MCF 10A (cell line): ENCODE measurements around the gene PRM2. TPM values are rescaled to one million over a fixed set of nuclear protein-coding genes. Genes with fewer than 3 reads are reported as not detected.

ENCODE experiments used
- BruUV-seq: library from RNA; stranded (reverse); fragments of 400-500 nt; replicated peaks from 2 replicates; lab custom pipeline; 2021; lab: Mats Ljungman, UMichigan
- CTCF ChIA-PET: fragments of 300-600 bp; sonication (Branson Sonifier 250); formaldehyde crosslinking; extraction: SDS; loops from one replicate; lab custom pipeline; 2021; ENCODE audit warnings: antibody characterized with exemption, inconsistent platforms; lab: Yijun Ruan, JAX
- POLR2A ChIA-PET: fragments of 300-600, 350-650 bp; sonication (Branson Sonifier 250); formaldehyde crosslinking; extraction: SDS; loops from one replicate; lab custom pipeline; 2020; ENCODE audit warnings: antibody characterized with exemption, inconsistent platforms; lab: Yijun Ruan, JAX
- DNase-seq: peaks from one replicate; pipeline ENCODE4 v3.0.0-alpha.2; 2018; ENCODE audit not compliant: unreplicated experiment
- H3K27ac Mint-ChIP-seq: one replicate; pipeline ENCODE4 v1.8.0; 2022; ENCODE audit warnings: mild to moderate bottlenecking, low read depth, mixed read lengths; ENCODE audit not compliant: unreplicated experiment
- H3K27me3 Mint-ChIP-seq: one replicate; pipeline ENCODE4 v1.8.0; 2022; ENCODE audit warnings: mixed read lengths; ENCODE audit not compliant: insufficient read depth, unreplicated experiment
- H3K36me3 Mint-ChIP-seq: one replicate; pipeline ENCODE4 v1.8.0; 2022; ENCODE audit warnings: mild to moderate bottlenecking, moderate library complexity, mixed read lengths; ENCODE audit not compliant: insufficient read depth, unreplicated experiment
- H3K4me1 Mint-ChIP-seq: one replicate; pipeline ENCODE4 v1.8.0; 2022; ENCODE audit warnings: mixed read lengths; ENCODE audit not compliant: insufficient read depth, unreplicated experiment
- H3K4me3 Mint-ChIP-seq: one replicate; pipeline ENCODE4 v1.8.0; 2022; ENCODE audit warnings: mild to moderate bottlenecking, moderate library complexity, mixed read lengths; ENCODE audit not compliant: unreplicated experiment
- H3K9me3 Mint-ChIP-seq: one replicate; pipeline ENCODE4 v1.8.0; 2022; ENCODE audit warnings: mixed read lengths; ENCODE audit not compliant: unreplicated experiment
- intact Hi-C: fragments of 100-400 bp; cut with micrococcal nuclease; formaldehyde crosslinking; loops from 2 replicates; pipeline ENCODE4 v1.14.1; 2022
- total RNA-seq: library from RNA; stranded (reverse); gene quantifications from 2 replicates; pipeline ENCODE4 v1.2.3, GENCODE V29; 2022
- TF ChIP-seq, protein P1 (sequence below): fragments of 200-600 bp; IDR thresholded peaks from one replicate; pipeline ENCODE4 v1.8.0; 2022; ENCODE audit warnings: antibody characterized with exemption, mild to moderate bottlenecking; ENCODE audit not compliant: unreplicated experiment

PRM2 gene
- total RNA-seq, 1 experiment from 2014 or later = not detected

DNA sequence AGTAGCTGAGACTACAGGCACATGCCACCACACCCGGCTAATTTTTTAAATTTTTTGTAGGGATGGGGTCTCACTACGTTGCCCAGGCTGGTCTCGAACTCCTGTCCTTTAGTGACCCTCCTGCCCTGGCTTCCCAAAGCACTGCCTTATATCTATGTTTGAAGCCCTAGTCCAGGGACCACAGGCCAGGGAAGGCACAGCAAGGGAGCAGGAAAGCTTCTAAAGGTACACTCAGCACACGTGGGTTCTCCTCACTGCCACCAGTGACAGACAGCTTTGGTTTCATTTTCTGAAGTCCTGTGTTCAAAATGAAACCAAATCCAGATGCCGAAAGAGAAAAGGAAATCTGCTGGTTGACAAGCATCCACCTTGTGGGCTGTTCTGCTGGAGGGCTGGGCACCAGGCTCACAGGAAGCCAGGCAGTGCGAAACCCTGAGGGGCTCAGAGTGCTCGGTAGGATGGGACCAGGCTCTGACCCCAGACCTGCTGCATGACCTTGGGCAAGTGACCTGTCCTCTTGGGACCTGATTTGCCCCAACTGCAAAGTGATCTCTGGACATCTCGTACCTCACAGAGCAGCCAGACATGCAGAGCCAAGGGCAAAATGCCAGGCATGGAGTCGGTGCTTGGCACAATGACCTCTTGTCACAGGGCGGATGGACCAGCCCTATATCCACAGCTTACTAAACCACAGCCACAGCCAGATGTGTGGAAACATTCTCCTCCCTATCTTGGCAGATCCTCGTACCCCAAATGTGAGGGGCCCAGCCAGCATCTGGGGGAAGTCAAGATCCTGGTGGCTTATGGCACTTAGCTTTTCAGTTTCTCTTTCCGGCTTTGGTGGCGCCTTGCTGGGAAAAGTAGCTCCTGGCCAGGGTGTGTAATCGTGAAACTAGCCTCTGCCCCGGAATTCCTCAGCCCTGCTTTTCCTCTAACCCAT is 17.5 kb downstream of the PRM2 start:
- no TSS peak for BruUV-seq
- Mint-ChIP-seq H3K9me3 (no peaks in the 10 kb centered on the region), H3K4me1 (peaks cover 2% of the 10 kb centered on the region), H3K4me3 (no peak overlapping the region), H3K27me3 (no peaks in the 10 kb centered on the region), H3K27ac (no peak overlapping the region), H3K36me3 (peaks cover 5% of the 10 kb centered on the region)
- intact Hi-C loops = loop anchor here (5.0 to 10.0 kb wide), 4 partner anchors 57 to 157 kb away; no protein-coding TSS in a partner anchor
- TF ChIP-seq, protein P1, sequence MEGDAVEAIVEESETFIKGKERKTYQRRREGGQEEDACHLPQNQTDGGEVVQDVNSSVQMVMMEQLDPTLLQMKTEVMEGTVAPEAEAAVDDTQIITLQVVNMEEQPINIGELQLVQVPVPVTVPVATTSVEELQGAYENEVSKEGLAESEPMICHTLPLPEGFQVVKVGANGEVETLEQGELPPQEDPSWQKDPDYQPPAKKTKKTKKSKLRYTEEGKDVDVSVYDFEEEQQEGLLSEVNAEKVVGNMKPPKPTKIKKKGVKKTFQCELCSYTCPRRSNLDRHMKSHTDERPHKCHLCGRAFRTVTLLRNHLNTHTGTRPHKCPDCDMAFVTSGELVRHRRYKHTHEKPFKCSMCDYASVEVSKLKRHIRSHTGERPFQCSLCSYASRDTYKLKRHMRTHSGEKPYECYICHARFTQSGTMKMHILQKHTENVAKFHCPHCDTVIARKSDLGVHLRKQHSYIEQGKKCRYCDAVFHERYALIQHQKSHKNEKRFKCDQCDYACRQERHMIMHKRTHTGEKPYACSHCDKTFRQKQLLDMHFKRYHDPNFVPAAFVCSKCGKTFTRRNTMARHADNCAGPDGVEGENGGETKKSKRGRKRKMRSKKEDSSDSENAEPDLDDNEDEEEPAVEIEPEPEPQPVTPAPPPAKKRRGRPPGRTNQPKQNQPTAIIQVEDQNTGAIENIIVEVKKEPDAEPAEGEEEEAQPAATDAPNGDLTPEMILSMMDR = no peak
- no peak for DNase-seq
- CTCF ChIA-PET = interaction anchor here (0.7 to 11.0 kb wide), 10 partner anchors 10 to 291 kb away, joined by 3 to 342 read pairs (median 3); partner anchors contain the start of gene TNP2
- POLR2A ChIA-PET = interaction anchor here (0.7 to 3.2 kb wide), 2 partner anchors 119 to 267 kb away, joined by 3 to 12 read pairs; no protein-coding TSS in a partner anchor

DNA sequence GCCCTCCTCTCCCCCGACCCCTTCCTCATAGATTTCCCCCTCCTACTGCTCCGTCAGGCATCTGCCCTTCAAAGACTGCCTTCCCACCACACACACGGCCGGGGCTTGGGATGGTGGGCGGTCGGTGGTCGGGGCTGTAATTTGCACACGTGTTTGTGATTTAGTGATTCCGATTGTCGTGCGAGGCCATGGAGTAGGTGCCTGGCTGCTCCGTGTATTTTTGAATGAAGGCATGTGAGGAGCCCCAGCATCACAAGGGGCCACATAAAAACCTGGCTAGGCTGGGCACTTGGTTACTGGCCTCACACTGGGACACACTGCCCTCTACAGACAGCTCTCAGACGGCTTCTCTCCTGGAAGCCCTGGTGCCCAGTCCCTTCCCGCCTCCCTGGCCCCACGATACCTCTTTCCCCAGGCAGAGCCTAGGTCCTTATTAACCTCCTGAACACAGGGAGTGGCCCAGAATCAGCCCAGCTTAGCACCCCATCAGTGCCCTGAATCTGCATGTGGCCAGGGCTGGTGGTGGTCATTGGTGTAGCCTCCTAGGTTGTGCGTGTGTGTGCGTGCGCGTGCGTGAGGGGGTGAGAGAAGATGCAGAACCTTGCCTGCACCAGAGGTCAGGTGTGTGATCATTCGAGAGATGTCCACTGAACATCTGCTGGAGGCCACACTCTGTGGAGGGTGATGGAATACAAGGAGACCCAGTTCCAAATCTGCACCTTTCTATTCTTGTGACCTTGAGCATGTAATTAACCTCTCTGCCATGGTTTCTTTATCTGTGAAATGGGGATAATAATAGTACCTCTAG is 18.9 kb downstream of the PRM2 start:
- Mint-ChIP-seq H3K36me3 (peaks cover 16% of the 10 kb centered on the region), H3K9me3 (no peaks in the 10 kb centered on the region), H3K27ac (peak overlapping the region; percentile 98), H3K27me3 (no peaks in the 10 kb centered on the region), H3K4me3 (peak overlapping the region; percentile 97), H3K4me1 (peaks cover 8% of the 10 kb centered on the region)
- BruUV-seq = no TSS peak
- TF ChIP-seq, protein P1 = peak; percentile 81
- ChIA-PET CTCF (interaction anchor here (0.6 to 11.0 kb wide), 29 partner anchors 9 to 1204 kb away, joined by 3 to 342 read pairs (median 4); partner anchors contain the start of gene TNP2), POLR2A (interaction anchor here (0.6 to 3.2 kb wide), 16 partner anchors 11 to 550 kb away, joined by 3 to 26 read pairs (median 6); partner anchors contain the start of gene TNP2)
- intact Hi-C loops = loop anchor here (1.0 to 10.0 kb wide), 6 partner anchors 55 to 286 kb away; no protein-coding TSS in a partner anchor
- peak; percentile 85 for DNase-seq

- CTCF ChIA-PET = interaction anchor here (0.6 to 11.0 kb wide), 26 partner anchors 8 to 1205 kb away, joined by 3 to 342 read pairs (median 5); no protein-coding TSS in a partner anchor
- no TSS peak for BruUV-seq
- no peaks in the 10 kb centered on the region for H3K9me3 Mint-ChIP-seq
- POLR2A ChIA-PET = interaction anchor here (0.6 to 3.2 kb wide), 22 partner anchors 12 to 551 kb away, joined by 3 to 26 read pairs (median 5); partner anchors contain the start of genes CLEC16A and TNP2
- DNase-seq = peak; percentile 46
- peaks cover 16% of the 10 kb centered on the region for H3K36me3 Mint-ChIP-seq
- peak overlapping the region; percentile 98 for H3K27ac Mint-ChIP-seq
- intact Hi-C loops = loop anchor here (1.0 to 10.0 kb wide), 6 partner anchors 54 to 285 kb away; no protein-coding TSS in a partner anchor
- TF ChIP-seq, protein P1 = no peak
- H3K27me3 Mint-ChIP-seq = no peaks in the 10 kb centered on the region
- peaks cover 8% of the 10 kb centered on the region for H3K4me1 Mint-ChIP-seq
- peak overlapping the region; percentile 97 for H3K4me3 Mint-ChIP-seq
These were observed 19.6 kb downstream of the PRM2 start for GRCh38 chr16:11256661-11257130.
